DLD1 (cell line): ENCODE measurements around the gene NKX2-2.
"Not testable (repeated sequence)": the region's sequence is repeated elsewhere in the genome, so short reads cannot be mapped to it uniquely, and the experiment has no call there.

Experiments used
- in situ Hi-C: cut with HindIII; loops from 2 replicates; pipeline ENCODE4 v1.10.0; 2017; ENCODE audit warnings: low sequenced_read_pairs

NKX2-2 gene

DNA sequence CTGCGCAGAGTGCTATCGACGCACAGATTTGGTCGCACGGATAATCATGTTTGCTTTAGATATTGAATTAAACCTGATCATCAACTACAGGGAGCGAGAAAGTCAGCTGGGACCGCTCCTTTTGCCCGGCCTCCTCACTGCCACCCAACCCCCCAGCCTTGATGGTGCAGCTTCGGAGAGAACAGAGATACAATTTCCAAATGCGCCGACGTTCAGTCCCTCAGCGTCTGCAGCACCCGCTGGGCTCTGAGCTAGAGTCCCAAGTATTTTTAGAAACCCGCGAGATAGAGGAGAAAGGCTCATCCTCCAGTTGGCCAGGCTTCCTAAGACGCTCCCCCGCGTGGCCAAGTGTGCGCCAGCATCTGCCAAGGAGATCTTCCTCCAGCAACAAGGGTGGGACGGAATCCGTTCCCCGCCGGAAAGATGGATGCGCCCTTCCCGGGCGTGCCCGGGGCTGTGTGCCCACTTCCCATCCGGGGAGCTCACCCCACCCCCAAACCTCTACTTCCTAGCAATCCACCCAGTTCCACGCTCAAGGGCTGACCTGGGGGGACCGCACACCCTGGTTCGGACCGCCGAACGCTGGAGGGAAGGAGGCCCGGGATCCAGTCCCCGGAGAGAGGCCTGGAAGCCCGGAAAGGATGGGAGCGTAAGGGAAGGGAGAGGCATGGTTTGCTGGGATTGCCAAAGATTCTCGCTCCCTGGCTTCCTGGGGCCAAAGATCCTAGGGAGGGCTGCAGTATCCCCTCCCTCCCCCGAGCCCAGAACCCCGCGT is 4.1 kb downstream of the NKX2-2 start:
- in situ Hi-C loops = no loop called here

DNA sequence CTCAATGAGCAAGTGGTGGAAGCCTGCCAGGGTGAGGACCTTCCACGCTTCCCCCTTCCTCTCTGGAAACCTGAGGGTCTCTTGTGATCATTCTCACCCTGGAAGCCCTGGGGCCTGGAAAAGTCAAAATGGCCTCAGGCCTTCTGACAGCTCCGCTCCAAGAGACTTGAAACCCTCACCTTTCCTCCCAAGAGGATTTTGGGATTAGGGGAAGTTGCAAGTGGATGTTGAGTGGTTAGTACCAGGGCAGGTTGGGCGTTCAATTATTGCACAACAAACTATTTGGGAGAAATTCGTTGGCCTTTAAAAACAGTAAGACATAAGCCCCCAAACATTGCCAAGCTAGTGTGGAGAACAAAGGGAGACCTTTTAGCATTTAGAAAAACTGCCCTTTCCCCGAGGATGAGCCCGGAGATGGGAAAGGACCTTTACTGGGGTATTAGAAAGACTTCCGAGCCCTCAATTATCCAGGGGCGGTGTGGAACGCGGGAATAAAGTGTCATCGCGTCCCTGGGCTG is 4.7 kb downstream of the NKX2-2 start:
- in situ Hi-C loops = no loop called here

DNA sequence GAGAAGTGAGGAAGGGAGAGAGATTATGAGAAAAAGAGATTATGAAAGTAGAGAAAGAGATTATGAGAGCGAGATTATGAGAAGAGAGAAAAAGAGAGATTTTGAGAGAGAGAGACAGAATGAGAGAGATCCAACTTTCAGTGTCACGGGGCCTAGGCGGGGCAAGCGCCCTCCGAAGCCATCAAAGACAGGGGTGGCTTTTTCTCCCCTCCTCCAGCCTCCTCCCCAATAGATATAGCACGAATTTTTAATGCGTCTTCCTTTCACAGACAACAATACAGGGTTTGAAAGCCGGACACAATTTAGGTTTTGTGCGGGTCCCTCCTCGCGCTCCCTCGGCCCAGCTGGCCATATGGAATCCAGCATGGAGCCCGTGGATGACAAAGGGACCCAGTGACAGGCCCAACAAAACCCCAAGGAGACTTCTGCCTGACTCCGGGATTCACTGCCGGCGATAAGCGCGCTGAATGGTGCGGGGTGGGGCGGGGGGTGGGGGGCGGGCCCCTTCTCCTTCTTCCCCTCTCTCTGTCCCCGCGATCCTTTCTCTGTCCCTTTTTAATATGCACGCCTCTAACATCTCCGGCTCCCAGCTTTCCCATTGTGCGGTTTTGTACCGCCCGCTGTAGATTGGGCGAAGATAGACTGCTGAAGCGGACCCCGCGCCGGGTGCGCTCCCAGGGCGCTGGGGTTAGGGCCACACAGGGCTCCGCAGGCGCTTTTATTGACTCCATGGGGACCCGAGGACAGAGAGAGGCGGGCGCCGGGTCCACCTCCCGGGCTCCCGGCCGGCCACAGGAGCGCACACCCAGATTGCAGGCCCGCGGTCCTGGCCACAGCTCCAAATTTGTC is 5.4 kb downstream of the NKX2-2 start:
- in situ Hi-C loops = no loop called here

DNA sequence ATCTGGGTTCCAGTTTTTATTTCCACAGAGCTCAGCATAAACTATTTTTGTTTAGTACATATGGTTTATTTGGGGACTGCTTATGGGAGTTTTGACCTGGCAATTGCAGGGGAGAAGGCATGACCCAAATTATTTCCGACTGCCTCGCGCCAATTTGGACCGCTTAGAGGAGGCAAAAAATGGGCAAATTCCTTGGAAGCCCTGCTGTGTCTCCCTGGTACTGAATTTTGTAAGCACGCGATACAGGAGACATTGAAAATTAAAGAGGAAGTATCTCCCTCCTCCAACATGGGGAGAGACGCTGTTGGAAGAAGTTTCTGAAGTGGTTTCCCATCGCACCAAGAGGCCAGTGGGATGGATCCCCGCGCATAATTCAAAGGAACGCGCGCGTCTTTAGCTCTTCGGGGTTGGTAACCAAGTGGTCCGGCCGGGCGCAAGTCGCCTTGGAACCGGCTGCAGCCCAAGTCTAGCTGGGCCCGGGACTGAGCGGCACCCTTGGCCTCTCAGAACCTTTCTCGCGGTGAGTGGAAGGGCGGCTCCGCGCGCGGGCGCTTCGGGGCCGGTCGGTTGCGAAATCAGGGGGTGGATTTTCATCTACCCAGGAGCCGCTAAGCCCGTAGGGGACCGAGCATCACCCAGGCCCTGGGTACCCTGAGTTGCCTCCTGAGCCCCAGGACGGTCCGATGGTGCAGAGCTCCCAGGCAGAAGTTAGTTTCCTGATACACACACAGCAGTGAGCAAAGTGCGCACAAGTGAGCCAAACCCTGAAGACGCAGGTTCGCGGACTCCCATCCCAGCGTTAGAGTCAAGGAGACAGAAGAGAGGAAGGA is 6.2 kb downstream of the NKX2-2 start:
- in situ Hi-C loops = no loop called here

- in situ Hi-C loops = no loop called here
These were observed 7.9 kb downstream of the NKX2-2 start for GRCh38 chr20:21505810-21506530.

DNA sequence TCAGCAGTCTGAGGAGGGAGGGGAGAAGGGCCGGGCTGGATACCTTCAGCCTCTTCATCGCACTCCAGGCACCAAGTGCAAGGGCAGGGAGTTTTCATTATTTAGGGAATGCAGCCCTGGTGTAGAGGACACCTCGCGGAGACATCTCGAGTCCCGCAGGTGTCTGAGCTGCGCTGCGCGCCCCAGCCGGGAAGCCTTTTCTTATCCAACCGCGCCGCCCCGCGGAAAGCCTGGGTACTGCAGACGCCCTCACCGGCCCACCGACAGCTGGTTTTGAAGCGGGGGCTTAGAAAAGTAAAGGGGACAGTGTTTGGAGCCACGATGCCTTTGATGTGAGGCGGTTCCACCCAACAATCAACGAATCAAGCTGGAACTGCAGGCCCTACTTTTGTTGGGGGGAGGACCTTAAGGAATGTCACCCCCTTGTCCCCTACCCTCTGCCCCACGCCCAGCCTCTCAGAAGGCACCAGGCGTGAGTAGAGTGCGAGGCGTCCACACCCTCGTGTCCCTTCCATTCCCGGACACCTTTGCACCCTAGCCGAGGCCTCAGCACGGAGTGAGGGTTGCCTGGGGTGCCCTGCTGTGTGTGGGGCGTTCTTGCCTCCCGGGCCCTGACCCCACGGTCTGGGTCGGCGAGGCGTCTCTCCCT is 8.6 kb downstream of the NKX2-2 start:
- in situ Hi-C loops = no loop called here

- in situ Hi-C loops = no loop called here
These were observed 9.5 kb downstream of the NKX2-2 start for GRCh38 chr20:21504323-21504722.

GRCh38 chr20:21503345-21503744 is 10.5 kb downstream of the NKX2-2 start:
- in situ Hi-C loops = no loop called here

- in situ Hi-C loops = no loop called here
These were observed 12.7 kb downstream of the NKX2-2 start for GRCh38 chr20:21501184-21501583.

DNA sequence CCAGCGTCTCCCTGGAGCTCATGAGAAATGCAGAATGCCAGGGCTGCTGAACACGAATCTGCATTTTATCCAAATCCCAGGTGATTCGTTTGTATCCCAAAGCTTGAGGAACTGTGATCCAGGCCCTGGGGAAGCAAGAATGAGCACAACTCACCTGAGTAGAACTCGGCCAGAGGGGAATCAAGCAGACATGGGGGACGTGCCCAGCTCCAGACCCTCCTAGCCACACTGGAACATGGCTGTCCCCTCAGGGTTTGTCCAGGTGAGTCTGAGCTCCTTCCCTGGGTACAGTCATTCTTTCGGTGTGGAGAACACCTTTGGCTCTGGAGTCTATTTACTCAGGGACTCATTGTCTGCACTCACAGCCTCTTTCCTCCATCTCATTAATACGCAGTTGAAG is 13.3 kb downstream of the NKX2-2 start:
- in situ Hi-C loops = no loop called here

GRCh38 chr20:21499641-21500040 is 14.2 kb downstream of the NKX2-2 start:
- in situ Hi-C loops = no loop called here

- in situ Hi-C loops = no loop called here
These were observed 15.2 kb downstream of the NKX2-2 start for GRCh38 chr20:21498635-21499034.

- in situ Hi-C loops = no loop called here
These were observed 15.7 kb downstream of the NKX2-2 start for GRCh38 chr20:21498195-21498594.

DNA sequence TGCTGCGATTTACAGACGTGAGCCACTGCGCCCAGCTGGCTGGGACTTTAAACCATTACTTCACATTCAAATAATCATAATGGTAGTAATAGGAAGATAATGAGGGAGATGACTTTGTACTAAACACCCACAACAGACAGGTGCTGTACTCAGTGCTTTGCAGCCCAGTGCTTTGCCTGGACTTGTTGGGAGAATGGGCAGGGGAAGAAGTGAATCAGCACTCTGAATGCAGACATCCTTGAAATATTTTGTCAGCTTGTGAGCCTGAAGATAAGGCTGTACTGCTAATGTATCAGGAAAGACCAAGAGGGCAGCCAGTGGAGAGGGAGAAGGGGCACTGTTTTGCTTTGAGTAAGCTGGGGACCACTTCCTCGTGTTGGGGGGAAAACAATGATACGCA is 17.4 kb downstream of the NKX2-2 start:
- in situ Hi-C loops = no loop called here

DNA sequence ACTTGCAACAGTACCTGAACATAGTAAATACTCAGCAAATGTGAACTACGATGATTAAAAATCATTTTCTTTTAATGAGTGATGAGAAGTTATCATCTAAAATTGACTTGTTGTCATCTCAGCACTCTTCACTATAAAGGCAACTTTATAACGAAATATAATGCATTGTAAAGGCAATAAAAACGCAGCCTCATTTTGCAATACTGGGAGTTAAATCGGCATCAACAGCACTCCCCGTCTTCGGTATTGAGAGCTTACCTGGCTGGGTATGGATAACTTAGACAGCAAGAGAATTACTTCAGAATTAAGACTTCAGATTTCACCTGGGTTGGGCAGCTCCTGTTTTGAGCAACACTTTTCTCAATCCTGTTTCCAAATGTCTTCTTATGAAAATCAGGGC is 20.8 kb downstream of the NKX2-2 start:
- in situ Hi-C loops = no loop called here

DNA sequence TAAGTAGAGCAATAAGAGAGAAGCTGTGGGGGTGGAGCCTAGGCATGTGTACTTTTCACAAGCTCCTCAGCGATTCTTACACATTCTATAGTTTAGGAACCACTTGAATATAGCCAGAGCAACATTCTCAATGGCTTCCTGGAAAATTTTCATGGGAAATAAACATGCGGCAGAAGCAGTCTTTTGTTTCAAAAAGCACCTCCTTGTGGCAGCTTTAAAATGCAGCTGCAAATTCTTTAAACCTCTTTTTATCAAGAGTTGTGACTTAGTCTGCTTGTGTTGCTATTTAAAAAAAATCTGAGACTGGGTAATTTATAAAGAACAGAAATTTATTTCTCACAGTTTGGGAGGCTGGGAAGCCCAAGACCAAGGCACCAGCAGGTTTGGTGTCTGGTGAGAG is 23.8 kb downstream of the NKX2-2 start:
- in situ Hi-C loops = no loop called here

DNA sequence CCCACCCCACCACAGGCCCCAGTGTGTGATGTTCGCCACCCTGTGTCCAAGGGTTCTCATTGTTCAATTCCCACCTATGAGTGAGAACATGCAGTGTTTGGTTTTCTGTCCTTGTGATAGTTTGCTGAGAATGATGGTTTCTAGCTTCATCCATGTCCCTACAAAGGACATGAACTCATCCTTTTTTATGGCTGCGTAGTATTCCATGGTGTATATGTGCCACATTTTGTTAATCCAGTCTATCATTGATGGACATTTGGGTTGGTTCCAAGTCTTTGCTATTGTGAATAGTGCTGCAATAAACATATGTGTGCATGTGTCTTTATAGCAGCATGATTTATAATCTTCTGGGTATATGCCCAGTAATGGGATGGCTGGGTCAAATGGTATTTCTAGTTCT is 33.7 kb downstream of the NKX2-2 start:
- in situ Hi-C loops = not testable (repeated sequence)

GRCh38 chr20:21465799-21466198 is 48.1 kb downstream of the NKX2-2 start:
- in situ Hi-C loops = no loop called here

DNA sequence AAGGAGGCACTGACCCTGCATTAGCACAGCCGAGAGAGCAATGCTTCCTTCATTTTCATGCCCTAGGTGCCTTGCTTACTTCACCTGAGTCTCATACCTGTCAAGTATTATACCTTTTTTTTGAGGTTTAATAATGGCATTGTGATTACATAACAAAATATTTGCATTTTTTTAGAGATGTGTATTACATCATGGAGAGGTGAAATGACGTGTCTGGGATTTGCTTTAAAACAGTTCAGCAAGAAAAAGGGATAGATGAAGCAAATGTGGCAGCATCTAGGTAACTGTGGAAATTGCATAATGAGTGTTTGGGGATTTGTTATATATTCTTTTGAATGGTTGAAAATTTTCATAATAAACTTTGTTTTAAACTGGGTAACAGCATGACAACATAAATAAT is 48.9 kb downstream of the NKX2-2 start:
- in situ Hi-C loops = no loop called here
